Measurements from ENCODE around the gene ZNF648.
"Not testable (repeated sequence)": the region's sequence is repeated elsewhere in the genome, so short reads cannot be mapped to it uniquely, and the experiment has no call there.

ZNF648 gene

DNA sequence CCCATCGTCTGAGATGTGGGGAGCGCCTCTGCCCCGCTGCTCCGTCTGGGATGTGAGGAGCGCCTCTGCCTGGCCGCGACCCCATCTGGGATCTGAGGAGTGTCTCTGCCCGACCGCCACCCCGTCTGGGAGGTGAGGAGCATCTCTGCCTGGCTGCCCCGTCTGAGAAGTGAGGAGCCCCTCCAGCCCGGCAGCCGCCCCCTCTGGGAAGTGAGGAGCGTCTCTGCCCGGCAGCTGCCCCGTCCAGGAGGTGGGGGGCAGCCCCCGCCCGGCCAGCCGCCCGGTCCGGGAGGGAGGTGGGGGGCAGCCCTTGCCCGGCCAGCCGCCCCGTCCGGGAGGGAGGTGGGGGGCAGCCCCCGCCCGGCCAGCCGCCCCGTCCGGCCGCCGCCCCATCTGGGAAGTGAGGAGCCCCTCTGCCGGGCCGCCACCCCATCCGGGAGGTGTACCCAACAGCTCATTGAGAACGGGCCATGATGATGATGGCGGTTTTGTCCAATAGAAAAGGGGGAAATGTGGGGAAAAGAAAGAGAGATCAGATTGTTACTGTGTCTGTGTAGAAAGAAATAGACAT is 50.6 kb downstream of the ZNF648 start:
- not testable (repeated sequence) for DNase-seq

DNA sequence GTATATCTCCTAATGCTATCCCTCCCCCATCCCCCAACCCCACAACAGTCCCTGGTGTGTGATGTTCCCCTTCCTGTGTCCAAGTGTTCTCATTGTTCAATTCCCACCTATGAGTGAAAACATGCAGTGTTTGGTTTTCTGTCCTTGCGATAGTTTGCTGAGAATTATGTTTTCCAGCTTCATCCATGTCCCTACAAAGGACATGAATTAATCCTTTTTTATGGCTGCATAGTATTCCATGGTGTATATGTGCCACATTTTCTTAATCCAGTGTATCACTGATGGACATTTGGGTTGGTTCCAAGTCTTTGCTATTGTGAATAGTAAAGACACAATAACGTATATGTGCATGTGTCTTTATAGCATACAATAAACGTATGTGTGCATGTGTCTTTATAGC is 56.1 kb downstream of the ZNF648 start:
- not testable (repeated sequence) for DNase-seq

DNA sequence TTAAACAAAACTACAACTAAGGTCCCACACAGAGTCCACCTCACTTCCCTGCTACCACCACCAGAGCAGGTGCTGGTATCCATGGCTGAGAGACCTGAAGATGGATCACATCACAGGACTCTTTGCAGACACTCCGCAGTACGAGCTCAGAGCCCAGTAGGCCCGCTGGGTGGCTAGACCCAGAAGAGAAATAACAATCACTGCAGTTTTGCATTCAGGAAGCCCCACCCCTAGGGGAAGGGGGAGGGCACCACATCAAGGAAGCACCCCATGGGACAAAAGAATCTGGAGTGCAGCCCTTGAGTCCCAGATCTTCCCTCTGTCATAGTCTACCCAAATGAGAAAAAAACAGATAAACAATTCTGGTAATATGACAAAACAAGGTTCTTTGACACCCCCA is 56.9 kb downstream of the ZNF648 start:
- DNase-seq = no peak

Data from activated naive CD4-positive, alpha-beta T cell treated with anti-CD3 and anti-CD28 coated beads, Interleukin-2, amount 50 U/mL, for 16 hours (primary cell).